H1 (cell line): Measurements from ENCODE around the gene C2CD4B. TPM values are rescaled to one million over a fixed set of nuclear protein-coding genes. Genes with fewer than 3 reads are reported as not detected.

ENCODE experiments used
- JUN ChIP-seq: IDR thresholded peaks from 2 replicates; pipeline ENCODE4 v1.6.1; 2011; ENCODE audit warnings: low read depth, mild to moderate bottlenecking, improper control_type of control experiment, low read length
- MAX ChIP-seq: IDR thresholded peaks from 2 replicates; pipeline ENCODE4 v1.6.1; 2012; ENCODE audit warnings: inconsistent platforms
- NRF1 ChIP-seq: IDR thresholded peaks from 2 replicates; pipeline ENCODE4 v1.6.1; 2011; ENCODE audit warnings: mild to moderate bottlenecking, low read depth, low read length, improper control_type of control experiment
- RXRA ChIP-seq: IDR thresholded peaks from 2 replicates; pipeline ENCODE4 v1.6.1; 2011; ENCODE audit warnings: low read depth, mild to moderate bottlenecking, low read length, moderate library complexity; ENCODE audit not compliant: insufficient read depth
- TAF7 ChIP-seq: optimal IDR thresholded peaks from 2 replicates; pipeline ENCODE3; 2011; ENCODE audit warnings: low read depth, mild to moderate bottlenecking, inconsistent platforms, low read length, moderate library complexity, borderline replicate concordance
- YY1 ChIP-seq: IDR thresholded peaks from 2 replicates; pipeline ENCODE4 v1.6.1; 2011; ENCODE audit warnings: low read depth, mild to moderate bottlenecking, low read length
- polyA plus RNA-seq, 7 experiments: library from polyadenylated mRNA; depleted of rRNA in 3 of 7; stranded (reverse) in 5 of 7; unstranded in 2 of 7; fragments of >200 nt in 5 of 7; fragments of 200-250 nt in 2 of 7; gene quantifications; 1 replicate in 5 of 7; 2 replicates in 1 of 7; 4 replicates in 1 of 7; pipeline versions ENCODE4 v1.2.1 to v1.2.3, GENCODE V29; 2011 to 2013; ENCODE audit warnings: missing spikeins in 2 of 7, mixed read lengths in 2 of 7
- total RNA-seq: library from RNA; stranded (reverse); fragmentation: NEBNext Ultra II Directional; extraction: Animal tissue kit (Norgen Biotek cat#: 25700); gene quantifications from 2 replicates; pipeline ENCODE4 v1.2.1, GENCODE V29; 2021

C2CD4B gene
- total and polyA plus RNA-seq, 2 of the 8 experiments (the other 6 are each of a cell fraction or from before 2014, with no cell fraction given): 0.12 to 0.73 TPM

DNA sequence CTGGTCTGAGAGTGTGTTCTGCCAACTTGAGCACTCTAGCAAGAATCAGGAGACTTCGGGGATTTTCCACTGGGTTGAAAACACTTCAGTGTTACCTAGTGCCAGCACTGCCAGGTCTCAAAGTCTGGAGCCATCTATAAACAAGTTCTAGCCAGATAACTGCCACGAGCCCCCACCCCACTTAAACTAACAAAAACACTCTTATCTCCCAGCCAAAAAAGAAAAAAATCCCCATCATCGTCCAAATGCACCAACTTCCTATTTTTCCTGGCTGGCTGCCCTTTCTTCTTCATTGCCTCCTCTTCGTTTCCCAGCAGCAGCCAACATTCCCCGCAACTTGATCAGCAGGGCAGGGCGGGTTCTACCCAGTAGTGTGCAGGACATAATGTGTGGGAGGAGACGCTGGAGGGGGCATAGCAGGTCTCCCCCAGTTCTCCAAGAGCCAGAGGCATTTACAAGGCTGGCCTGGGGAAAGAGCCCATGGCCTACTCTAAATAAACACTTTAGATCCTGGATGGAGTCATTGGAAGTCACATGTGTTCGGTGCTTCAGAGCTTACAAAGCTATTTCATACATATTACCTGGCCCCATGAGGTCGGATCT lies 29.5 kb downstream of the C2CD4B start (continued):
- no peak for TF ChIP-seq YY1
- no peak for TF ChIP-seq JUN
- no peak for TF ChIP-seq TAF7
- TF ChIP-seq MAX: no peak
- no peak for TF ChIP-seq RXRA
- no peak for TF ChIP-seq NRF1
- TF ChIP-seq, all 59 proteins: peak for 0
